Gastrocnemius medialis (tissue), 4 donors: ENCODE measurements around the gene MYOCOS.

Source experiments
- POLR2A ChIP-seq, 2 donors: fragments of 450-650 bp; IDR thresholded peaks; one replicate each; pipeline ENCODE4 v1.6.1; 2017; ENCODE audit warnings: antibody characterized with exemption in 2 of 2, mild to moderate bottlenecking in 2 of 2, moderate library complexity in 2 of 2
- TF ChIP-seq, protein P1 (sequence below), 5 experiments: fragments of 450-650 bp in 3 of 5; fragments of 200-600 bp in 2 of 5; sonication (generic) in 2 of 5; IDR thresholded peaks in 4 of 5; conservative IDR thresholded peaks in 1 of 5; 1 replicate in 4 of 5; 2 replicates in 1 of 5; pipeline ENCODE4 v1.5.1; 2016 to 2019; ENCODE audit warnings: antibody characterized with exemption in 5 of 5, mild to moderate bottlenecking in 3 of 5, moderate library complexity in 3 of 5

DNA sequence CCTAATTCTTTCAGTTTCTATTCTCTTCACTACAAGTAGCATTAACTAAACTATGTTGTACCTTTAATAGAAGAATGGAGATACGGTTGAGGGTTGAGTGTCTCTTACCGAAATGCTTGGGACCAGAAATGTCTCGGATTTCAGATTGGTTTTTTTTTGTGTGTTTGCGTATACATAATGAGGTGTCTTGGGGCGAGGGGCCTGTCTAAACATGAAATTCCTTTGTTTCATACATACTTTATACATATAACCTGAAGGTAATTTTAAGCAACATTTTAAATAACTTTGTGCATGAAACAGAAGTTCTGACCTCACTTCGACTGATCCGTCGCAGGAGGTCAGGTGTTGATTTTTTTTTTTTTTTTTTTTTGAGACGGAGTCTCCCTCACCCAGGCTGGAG lies 36.3 kb upstream of the MYOCOS start:
- TF ChIP-seq POLR2A (IDR thresholded peaks at IDR 0.05): no peak
- TF ChIP-seq, protein P1, sequence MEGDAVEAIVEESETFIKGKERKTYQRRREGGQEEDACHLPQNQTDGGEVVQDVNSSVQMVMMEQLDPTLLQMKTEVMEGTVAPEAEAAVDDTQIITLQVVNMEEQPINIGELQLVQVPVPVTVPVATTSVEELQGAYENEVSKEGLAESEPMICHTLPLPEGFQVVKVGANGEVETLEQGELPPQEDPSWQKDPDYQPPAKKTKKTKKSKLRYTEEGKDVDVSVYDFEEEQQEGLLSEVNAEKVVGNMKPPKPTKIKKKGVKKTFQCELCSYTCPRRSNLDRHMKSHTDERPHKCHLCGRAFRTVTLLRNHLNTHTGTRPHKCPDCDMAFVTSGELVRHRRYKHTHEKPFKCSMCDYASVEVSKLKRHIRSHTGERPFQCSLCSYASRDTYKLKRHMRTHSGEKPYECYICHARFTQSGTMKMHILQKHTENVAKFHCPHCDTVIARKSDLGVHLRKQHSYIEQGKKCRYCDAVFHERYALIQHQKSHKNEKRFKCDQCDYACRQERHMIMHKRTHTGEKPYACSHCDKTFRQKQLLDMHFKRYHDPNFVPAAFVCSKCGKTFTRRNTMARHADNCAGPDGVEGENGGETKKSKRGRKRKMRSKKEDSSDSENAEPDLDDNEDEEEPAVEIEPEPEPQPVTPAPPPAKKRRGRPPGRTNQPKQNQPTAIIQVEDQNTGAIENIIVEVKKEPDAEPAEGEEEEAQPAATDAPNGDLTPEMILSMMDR (IDR thresholded peaks at IDR 0.05 in 4 of 5, conservative IDR thresholded peaks at IDR 0.05 in 1 of 5): no peak
